HG02571 (cell line): ENCODE measurements around the gene BIRC7.

ENCODE experiments used
- ATAC-seq: cut with Tn5 transposase; IDR thresholded peaks from one replicate; pipeline ENCODE4 v1.9.1; 2021; ENCODE audit warnings: mild to moderate bottlenecking, moderate library complexity; ENCODE audit not compliant: unreplicated experiment

The BIRC7 gene

GRCh38 chr20:63223826-63224207 is 11.9 kb upstream of the BIRC7 start:
- no peak for ATAC-seq

GRCh38 chr20:63224412-63225081 is 11.2 kb upstream of the BIRC7 start:
- no peak for ATAC-seq

- ATAC-seq, result no peak
Measured at GRCh38 chr20:63225082-63225454, 10.6 kb upstream of the BIRC7 start.

GRCh38 chr20:63226042-63226943 is 9.4 kb upstream of the BIRC7 start:
- no peak for ATAC-seq

- ATAC-seq, result no peak
Measured at GRCh38 chr20:63227260-63227659, 8.4 kb upstream of the BIRC7 start.

- ATAC-seq, result no peak
Measured at GRCh38 chr20:63228806-63229205, 6.9 kb upstream of the BIRC7 start.

- ATAC-seq, result no peak
Measured at GRCh38 chr20:63230800-63231268, 4.9 kb upstream of the BIRC7 start.

GRCh38 chr20:63232235-63233060 is 3.3 kb upstream of the BIRC7 start:
- ATAC-seq, result no peak

- no peak for ATAC-seq
Measured at GRCh38 chr20:63233061-63233344, 2.7 kb upstream of the BIRC7 start.

GRCh38 chr20:63233924-63234323 is 1.8 kb upstream of the BIRC7 start:
- no peak for ATAC-seq

- ATAC-seq, result no peak
Measured at GRCh38 chr20:63234693-63235398, 859 bp upstream of the BIRC7 start.

GRCh38 chr20:63236116-63236837 is 572 bp downstream of the BIRC7 start:
- ATAC-seq, result no peak

- no peak for ATAC-seq
Measured at GRCh38 chr20:63238031-63238430, 2.3 kb downstream of the BIRC7 start.

- no peak for ATAC-seq
Measured at GRCh38 chr20:63238514-63239125, 2.9 kb downstream of the BIRC7 start.

GRCh38 chr20:63239431-63239830 is 3.7 kb downstream of the BIRC7 start:
- ATAC-seq, result no peak

GRCh38 chr20:63240004-63240403 is 4.3 kb downstream of the BIRC7 start:
- no peak for ATAC-seq

- no peak for ATAC-seq
Measured at GRCh38 chr20:63241272-63241671, 5.6 kb downstream of the BIRC7 start.

- ATAC-seq, result no peak
Measured at GRCh38 chr20:63242736-63243135, 7.0 kb downstream of the BIRC7 start.

GRCh38 chr20:63243604-63244247 is 8.0 kb downstream of the BIRC7 start:
- ATAC-seq, result no peak
